ENCODE data around the gene TMOD4.

Gene TMOD4

GRCh38 chr1:151137789-151138188 is 38.0 kb downstream of the TMOD4 start:
- no peak for DNase-seq

DNA sequence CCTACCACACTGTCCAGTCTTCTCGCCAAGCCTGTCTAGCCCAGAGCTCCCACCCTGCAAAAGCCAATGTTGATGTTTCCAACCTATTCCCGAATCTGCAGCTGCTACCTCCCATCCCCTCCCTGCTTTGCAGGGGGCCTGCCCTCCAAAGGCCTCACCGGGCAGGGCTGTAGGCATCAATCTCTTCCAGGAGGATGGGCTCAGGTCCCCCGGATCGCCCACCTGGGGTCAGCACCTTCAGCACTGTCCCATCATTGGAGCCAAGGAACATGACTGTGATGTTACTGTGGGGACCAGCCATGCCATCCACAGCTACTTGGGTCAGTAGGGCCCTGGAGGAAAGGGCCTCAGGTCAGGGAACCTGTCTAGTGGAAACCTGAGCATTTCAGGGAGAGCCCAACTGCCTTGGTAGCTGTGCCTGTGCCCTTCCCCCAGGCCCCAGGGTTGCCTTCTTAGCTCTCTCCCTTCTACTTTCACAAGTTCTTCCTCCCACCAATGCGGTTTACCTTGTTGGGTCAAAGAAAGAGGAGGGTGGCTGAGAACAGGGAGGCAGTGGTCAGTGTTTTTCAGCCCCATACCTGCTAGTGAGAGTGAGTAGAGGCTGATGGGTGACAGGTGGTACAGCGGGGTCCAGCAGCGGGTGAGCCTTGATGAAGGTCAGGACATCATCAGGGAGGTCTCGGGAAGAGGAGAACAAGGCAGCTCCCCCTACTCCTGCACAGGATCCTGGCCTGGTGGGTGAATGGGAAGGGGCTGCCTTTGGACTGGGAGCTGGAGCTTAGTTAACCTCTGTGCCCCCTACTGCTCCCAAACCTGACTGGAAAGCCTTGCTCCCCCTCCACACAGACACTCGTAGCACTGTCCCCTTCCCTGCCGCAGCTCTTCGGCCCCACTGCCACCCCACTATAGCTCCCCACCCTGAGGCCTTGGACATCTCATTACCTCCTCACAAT is 40.1 kb downstream of the TMOD4 start:
- DNase-seq: no peak

DNA sequence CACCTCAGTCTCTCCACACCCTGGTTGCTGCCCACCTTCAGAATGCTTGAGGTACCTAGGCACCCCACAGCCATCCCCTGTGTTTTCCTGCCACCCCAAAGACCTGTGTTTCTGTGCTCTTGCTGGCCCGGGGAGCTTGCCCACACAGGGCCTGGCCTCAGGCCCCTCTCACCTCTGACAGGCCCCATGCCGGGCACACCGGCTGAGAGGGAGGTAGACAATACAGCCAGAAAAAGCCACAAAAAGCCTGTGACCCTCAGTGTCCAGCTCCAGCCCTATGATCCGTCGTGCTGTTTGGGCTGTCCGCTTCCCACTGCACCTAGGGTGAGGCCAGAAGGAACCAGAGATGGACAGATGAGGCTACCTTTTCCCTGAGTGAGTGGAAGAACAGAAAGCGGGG is 40.8 kb downstream of the TMOD4 start:
- no peak for DNase-seq

- no peak for DNase-seq
These were observed 41.4 kb downstream of the TMOD4 start for GRCh38 chr1:151134396-151134795.

DNA sequence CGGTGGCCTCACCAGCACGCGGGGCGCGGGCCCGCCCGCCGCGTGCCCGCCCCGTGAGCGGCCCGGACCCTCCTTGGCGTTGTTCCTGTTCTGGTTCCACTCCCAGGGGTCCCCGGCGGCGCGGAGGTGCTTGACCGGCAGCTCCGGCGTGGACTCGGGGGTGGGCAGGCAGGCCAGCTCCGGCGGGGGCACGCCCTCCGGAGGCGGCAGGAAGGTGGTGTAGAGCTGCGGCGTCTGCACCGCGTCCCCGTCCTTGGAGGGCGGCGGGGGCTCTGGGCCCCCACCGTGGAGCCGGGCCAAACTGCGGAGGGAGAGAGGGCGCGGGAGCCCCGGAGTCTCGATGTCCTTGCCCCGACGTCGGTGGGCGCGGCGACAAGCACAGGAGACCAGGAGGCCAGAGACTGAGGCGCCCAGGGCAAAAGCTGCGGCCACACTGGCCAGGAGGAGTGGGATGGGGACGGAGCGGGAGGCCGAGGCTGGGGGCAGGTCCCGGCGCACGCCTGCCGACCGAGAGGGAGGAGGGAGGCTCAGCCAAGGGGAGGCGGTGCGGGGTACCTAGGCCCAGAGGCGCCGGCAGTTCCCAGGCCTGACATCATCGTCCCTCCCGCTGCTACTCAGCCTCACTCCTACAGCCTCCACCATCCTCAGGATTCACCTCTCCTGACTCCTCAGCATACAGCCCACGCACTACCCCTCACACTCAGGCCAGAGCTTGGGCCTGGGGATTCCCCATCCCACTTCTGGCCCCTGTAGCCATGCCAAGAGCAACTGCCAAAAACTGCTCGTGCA is 42.6 kb downstream of the TMOD4 start:
- DNase-seq: no peak

DNA sequence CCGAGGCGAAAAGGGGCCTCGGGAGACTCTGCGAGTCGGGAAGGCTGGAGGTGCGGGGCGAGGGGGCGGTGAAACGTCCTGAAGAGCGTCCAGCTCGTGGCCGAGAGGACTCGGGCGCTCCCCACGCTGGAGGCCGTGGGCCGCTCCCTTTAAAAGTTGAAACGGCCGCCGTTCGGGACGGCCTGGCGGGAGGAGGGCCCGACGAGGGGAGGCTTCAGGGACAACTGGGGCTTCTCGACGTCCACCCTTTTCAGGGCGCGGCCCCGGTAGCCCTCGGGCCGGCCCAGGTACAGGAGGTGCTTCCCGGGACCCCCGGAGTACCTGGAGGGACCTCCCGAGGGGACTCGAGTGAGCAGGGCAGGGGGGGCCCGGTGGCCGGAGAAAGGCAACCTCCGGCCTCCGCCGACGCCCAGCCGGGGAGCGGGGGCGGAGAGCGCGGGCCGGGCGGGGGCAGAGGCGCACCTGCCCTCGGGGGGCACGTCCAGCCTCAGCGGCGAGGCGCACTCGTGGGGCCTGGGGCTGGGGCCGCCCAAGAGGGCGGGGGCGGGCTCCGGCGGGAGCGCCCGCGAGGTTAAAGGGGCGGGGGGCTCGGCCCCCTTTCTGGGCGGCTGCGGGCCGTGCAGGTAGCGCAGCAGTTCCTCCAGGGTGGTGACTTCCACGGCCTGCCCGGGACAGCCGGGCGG is 43.3 kb downstream of the TMOD4 start:
- no peak for DNase-seq

DNA sequence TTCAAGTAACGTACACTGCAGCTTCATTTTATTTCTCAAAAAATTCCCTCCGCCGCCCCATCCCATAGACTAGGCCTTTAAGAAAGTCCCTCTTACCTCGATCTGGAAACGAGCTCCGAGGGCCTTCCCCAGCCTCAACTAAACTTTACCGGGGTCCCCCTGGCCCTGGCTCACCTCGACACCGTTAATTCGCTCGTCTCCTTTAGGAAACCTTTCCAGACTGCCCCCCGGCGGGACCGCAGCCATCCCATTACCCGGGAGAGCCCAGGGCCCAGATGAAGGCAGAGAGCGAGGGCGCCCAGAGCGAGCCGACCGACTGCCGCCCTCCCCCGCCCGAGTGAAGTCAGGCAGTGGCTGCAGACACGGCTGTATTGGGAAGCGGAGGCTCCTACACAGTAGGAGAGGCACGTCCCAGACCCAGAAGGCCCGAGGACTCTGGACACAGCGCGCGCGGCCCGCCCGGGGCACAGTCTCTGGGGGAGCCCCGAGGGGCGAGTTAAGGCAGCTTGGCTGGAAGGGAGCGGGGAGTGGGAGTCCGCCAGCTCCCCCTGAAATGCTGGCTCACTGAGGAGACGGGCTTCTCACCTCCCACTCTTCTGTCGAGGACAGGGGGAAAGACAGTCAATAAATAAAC is 44.0 kb downstream of the TMOD4 start:
- no peak for DNase-seq

GRCh38 chr1:151130987-151131586 is 44.7 kb downstream of the TMOD4 start:
- no peak for DNase-seq

DNA sequence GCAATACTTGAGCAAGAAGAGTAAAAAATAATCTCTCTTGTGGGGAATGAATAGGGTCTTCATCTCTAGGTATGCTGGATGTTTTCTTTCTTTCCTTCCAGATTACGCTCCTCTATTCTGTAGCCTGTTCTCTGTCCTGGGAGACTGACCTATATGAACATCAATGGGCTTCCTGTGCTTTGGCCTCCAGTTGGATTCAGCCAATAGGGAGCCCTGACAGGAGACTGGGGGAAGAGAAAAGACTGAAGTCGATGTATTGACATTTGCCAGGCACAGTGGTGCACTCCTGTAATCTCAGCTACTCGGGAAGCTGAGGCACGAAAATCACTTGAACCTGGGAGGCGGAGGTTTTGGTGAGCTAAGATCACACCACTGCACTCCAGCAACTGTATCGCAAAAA is 47.0 kb downstream of the TMOD4 start:
- DNase-seq: no peak

GRCh38 chr1:151124763-151125403 is 50.9 kb downstream of the TMOD4 start:
- DNase-seq: no peak

All from NK-92 treated with Interleukin-12 subunit alpha and Interleukin-12 subunit beta, amount 100 ng/mL, for 24 hours (cell line).